Liver (tissue), 3 donors: ENCODE data around the gene C1GALT1.

Source experiments
- GABPA ChIP-seq, 2 donors: IDR thresholded peaks in 1 of 2; conservative IDR thresholded peaks in 1 of 2; 2 replicates each; pipeline ENCODE4 v1.6.1; 2016; ENCODE audit warnings: antibody characterized with exemption in 2 of 2, mild to moderate bottlenecking in 1 of 2, moderate library complexity in 1 of 2
- RAD21 ChIP-seq, 2 donors: IDR thresholded peaks; 2 replicates each; pipeline ENCODE4 v1.6.1; 2016; ENCODE audit warnings: antibody characterized with exemption in 2 of 2, mild to moderate bottlenecking in 2 of 2
- TF ChIP-seq, protein P1 (sequence below): fragments of 150-350 bp; IDR thresholded peaks from 2 replicates; pipeline ENCODE4 v1.5.1; 2017; ENCODE audit warnings: improper control_type of control experiment, low read depth, low read length; ENCODE audit not compliant: missing input control
- donor health status: healthy.
- donor health status: healthy.

DNA sequence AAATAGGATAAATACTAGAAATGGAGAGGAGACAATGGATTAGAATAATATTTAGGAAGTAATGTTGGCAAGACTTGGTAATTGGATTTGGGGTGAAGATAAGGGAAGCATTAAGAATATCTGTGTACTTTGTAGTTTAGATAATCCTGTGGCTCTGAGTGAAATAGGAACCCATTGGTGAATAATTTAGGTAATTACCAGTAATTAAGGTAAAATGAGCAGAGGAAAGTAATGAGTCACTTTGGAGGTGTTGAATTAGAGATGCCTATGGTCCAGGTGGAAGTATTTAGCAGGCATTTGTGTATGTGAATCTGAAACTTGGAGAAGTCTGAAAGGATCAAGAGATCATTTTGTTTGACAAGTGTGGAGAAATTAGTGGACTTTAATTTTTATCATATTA, 5.7 kb downstream of the C1GALT1 start:
- TF ChIP-seq, protein P1, sequence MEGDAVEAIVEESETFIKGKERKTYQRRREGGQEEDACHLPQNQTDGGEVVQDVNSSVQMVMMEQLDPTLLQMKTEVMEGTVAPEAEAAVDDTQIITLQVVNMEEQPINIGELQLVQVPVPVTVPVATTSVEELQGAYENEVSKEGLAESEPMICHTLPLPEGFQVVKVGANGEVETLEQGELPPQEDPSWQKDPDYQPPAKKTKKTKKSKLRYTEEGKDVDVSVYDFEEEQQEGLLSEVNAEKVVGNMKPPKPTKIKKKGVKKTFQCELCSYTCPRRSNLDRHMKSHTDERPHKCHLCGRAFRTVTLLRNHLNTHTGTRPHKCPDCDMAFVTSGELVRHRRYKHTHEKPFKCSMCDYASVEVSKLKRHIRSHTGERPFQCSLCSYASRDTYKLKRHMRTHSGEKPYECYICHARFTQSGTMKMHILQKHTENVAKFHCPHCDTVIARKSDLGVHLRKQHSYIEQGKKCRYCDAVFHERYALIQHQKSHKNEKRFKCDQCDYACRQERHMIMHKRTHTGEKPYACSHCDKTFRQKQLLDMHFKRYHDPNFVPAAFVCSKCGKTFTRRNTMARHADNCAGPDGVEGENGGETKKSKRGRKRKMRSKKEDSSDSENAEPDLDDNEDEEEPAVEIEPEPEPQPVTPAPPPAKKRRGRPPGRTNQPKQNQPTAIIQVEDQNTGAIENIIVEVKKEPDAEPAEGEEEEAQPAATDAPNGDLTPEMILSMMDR, result no peak
- TF ChIP-seq GABPA (IDR thresholded peaks at IDR 0.05 in 1 of 2, conservative IDR thresholded peaks at IDR 0.05 in 1 of 2), result no peak
- TF ChIP-seq RAD21 (IDR thresholded peaks at IDR 0.05), result no peak
